Stimulated activated CD4-positive, alpha-beta T cell treated with anti-CD3 and anti-CD28 coated beads, Interleukin-4, amount 100 ng/mL, for 1 hour (primary cell): ENCODE measurements around the gene AGAP1.

Source experiments
- DNase-seq: peaks from one replicate; pipeline ENCODE4 v3.0.0-alpha.2; 2020

AGAP1 gene

GRCh38 chr2:235553291-235553690 is 59.4 kb downstream of the AGAP1 start:
- DNase-seq: no peak

DNA sequence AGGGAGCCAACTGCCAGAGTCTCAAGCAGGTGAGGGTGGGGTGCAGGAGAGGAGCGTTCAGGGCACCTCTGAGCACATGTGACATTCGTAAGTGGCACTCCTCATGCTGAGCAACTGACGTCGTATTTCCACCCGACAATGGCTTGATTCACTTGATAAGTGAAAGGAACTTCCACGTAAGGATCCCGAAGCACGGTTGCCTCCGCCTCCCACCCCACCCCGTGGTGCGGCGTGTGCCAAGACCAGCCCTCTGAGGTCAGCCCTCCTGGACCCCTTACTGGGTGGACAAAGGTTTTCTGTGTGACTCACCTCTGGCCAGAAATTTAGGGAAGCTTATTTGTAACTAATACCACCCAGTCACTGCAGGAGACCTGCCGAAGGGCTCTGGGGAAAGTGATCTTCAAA is 59.9 kb downstream of the AGAP1 start:
- no peak for DNase-seq

- no peak for DNase-seq
Measured at GRCh38 chr2:235554385-235554784, 60.5 kb downstream of the AGAP1 start.

DNA sequence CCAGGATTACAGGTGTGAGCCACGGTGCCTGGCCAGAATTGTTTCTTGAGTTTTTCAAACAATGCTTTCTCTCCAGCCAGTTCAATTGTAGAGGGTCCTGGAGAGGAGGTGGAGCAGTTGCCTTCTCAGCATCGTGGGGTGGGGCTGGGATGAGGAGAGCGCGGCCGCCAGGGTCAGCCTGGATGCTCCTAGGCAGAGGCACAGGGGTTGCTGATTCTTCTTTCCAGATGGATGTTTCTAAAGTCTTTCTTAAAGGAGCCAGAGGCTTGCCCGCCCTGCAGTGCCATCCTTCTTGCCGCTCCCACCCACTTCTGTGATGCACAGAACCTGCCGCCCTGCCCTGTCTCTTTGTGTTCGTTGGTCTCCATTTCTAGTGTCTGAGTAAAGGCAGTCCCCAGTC is 61.1 kb downstream of the AGAP1 start:
- DNase-seq: no peak

DNA sequence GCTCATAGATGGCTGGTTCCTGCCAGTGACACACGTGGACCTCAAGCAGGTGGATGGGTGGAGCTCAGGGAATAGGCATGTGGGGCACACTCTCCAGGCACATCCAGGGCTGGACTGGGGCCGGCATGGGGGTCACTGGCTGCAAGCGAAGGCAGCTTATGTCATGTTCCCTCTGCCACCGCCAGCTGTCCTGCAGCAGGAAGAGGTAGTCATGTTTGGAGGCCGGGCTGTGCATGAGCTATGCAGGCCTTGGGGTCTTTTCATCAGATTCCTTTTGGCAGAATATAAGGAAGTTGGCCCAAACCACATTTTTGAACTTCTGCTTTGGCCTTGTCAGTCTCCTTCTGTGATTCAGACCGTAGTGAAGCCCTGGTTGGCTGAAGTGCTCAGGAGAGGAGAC is 61.5 kb downstream of the AGAP1 start:
- DNase-seq: no peak

GRCh38 chr2:235556086-235556485 is 62.2 kb downstream of the AGAP1 start:
- no peak for DNase-seq

DNA sequence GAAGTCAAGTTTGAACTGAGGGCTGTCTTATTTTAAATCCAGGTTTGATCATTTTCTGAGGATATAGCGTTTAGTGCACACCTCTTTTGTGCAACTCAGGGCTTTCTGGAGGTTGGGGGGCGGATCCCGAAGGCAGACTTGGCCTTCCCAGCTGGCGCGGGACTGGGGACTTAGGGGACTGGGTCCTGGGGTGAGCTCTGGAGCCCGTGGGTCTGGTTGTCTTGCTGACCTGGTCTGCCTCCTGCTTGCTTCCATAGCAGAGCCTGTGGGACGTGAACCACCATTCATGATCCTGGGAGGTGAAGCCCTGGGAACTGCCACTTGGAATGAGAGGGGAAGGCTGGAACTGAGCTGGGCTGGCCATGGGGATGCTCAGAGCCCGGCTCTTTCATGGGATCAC is 63.1 kb downstream of the AGAP1 start:
- DNase-seq: no peak

- no peak for DNase-seq
Measured at GRCh38 chr2:235557903-235558302, 64.1 kb downstream of the AGAP1 start.

GRCh38 chr2:235558572-235558971 is 64.7 kb downstream of the AGAP1 start:
- no peak for DNase-seq

DNA sequence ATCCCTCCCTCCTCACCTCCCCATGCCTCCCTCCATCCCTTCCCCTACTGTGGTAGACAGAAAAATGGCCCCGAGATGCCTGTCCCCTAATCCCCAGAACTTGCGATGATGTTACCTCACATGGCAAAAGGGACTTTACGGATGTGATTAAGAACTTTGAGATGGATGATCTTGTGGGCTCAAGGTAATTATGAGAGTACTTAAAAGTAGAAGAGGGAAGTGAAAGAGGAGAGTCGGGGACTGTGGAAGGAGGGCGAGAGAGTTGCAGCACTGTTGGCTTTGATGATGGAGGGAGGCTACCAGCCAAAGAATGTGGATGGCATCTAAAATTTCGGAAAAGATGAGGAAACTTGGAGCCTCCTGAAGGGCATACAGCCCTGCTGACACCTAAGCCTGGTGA is 66.5 kb downstream of the AGAP1 start:
- no peak for DNase-seq

DNA sequence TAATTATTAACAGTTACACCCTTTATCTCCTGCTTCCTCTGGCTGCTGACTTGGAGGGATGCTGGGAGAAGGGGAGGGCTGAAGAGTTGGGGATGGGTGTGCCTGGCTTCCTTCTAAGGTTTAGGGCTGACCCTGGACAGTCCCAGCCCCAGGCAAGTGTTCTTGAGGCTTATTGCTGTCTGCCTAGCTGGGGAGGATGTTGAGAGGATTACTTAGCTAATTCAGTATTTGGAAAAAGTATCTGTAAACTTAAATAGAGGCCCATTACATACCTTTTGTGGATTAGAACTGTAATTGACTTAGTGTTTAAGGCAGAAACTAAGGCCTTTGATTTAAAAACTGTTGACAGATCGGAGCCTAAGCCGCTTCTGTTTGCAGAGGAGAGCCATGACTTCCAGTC is 67.6 kb downstream of the AGAP1 start:
- DNase-seq: no peak

DNA sequence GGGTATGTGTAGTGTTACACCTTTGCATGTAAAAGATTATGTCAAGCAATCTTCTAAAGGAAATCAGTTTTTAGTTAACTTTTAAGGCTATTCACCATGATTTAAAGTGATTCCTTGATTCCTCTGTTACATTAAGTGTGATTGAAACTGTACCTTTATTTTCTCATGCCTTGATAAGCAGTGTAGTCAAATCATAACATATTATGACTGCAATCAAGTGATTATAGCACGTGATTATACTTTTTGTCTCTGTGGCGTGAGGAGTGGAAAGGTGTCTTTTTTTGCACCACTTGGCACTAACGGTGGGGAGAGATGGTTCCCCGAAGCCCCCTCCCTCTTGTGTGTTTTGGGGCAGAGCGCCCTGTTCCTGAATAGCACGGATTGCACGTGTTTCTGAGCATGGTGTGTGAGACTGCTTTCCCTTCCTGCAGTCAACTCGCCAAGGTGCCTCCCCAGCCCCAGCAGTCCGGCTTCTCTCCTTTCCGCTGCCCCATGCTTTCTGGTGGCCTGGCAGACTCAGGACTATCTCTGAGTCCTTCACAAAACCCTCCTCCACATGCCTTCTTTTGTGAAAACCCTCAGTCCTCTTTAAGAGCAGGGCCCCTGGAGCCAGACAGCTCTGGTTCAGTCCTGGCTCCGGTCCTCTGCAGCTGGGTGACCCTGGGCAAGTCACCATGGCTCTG is 68.4 kb downstream of the AGAP1 start:
- DNase-seq: no peak

GRCh38 chr2:235563056-235563910 is 69.4 kb downstream of the AGAP1 start:
- DNase-seq: no peak

- DNase-seq: no peak
Measured at GRCh38 chr2:235564066-235564465, 70.2 kb downstream of the AGAP1 start.

GRCh38 chr2:235564884-235565530 is 71.2 kb downstream of the AGAP1 start:
- no peak for DNase-seq

DNA sequence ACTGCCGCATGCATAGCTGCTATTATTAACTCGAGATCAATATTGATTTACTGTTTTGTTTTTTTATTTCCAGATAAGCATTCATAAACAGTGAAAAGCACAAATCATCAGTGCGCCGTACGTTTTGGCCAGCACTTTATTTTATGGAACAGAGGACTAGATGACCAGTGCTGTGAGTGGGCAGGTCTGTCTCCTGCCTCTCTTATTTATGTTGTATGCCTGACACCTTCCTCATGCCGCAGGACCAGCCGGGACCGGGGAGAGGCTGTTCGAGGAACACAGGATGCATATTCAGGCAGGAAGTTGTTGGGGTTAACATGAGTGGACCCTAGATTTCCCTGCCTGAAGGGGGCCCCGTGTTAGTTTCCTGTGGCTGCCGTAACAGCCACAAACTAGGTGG is 72.6 kb downstream of the AGAP1 start:
- DNase-seq: no peak

DNA sequence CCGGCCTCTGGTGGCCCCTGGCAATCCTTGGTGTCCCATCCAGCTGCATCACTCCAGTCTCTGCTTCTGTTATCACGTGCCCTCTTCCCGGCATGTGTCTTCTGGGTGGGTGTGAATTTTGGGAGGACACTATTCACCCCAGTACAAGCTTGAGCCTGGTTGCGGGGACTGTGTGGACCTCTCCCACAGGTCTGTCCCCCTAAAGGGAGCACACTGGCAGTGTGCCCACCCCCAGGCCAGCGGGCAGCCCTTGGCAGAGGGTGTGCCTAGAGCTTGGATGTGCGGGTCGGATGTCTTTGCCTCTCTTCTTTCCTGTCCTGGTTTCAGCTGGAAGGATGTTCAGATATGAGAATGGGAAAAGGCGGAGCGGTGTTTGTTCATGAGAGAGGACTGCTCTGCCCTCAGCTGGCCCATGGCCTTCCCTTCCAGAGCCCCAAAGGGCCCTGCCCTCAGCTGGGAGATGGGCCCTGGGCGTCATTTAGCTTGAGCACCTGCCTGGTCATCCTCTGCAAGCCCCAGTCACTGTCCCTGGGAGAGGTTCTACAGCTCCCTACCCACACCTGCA is 73.2 kb downstream of the AGAP1 start:
- DNase-seq: no peak

DNA sequence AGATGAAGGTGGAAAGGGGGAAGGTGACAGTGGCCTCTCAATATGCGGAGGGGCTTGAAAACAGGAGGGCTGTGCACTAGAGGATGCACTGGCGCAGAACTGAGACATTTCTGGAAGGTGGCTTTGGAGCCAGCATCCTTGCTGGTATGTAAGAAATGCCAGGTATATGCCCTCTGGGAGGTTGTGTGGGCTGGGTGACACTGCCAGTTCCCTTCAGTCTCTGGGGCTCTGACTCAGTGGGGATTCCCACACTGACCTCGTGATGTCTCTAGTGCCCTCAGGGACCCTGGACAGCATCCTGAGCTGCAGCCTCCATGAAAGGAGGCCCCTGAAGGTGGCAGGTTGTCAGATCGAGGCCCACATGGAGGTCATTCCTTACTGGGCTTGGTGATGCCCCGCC is 74.0 kb downstream of the AGAP1 start:
- no peak for DNase-seq

- DNase-seq: no peak
Measured at GRCh38 chr2:235568431-235568830, 74.6 kb downstream of the AGAP1 start.

- DNase-seq: no peak
Measured at GRCh38 chr2:235569837-235570236, 76.0 kb downstream of the AGAP1 start.

DNA sequence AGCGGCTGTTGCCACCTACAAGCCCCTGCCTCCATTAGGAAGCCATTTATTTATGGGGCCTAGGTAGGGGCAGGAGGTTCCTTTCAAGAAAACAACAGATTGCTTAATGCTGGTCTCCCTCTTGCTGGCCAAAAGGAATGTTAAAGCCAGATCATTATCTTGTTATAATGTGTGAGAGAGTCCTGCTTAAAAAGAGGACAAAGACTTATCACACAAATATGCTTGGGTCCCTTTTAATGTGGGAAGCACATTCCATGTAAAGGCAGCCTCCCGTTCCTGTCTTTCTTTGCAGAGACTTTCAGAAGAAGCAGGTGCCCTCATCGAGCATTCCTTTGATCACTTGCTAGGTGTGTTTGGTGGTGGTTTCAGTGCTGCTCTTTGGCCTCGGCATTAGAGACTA is 76.4 kb downstream of the AGAP1 start:
- no peak for DNase-seq

- DNase-seq: no peak
Measured at GRCh38 chr2:235570966-235571692, 77.3 kb downstream of the AGAP1 start.

- no peak for DNase-seq
Measured at GRCh38 chr2:235572592-235572991, 78.7 kb downstream of the AGAP1 start.
